LNCaP clone FGC (cell line): ENCODE results near the gene PAM.

Experiments used
- DNase-seq: peaks from one replicate; pipeline ENCODE4 v3.0.0-alpha.2; 2011; ENCODE audit warnings: low read depth
- H3K4me3 ChIP-seq: 2 replicates; pipeline ENCODE4 v1.5.1; 2011; ENCODE audit warnings: mild to moderate bottlenecking, low read depth, low read length, control low read depth
- TF ChIP-seq, protein P1 (sequence below): IDR thresholded peaks from 2 replicates; pipeline ENCODE4 v1.5.1; 2012; ENCODE audit warnings: mild to moderate bottlenecking; ENCODE audit not compliant: control insufficient read depth, insufficient read depth; ENCODE audit errors: extremely low read depth

PAM gene

DNA sequence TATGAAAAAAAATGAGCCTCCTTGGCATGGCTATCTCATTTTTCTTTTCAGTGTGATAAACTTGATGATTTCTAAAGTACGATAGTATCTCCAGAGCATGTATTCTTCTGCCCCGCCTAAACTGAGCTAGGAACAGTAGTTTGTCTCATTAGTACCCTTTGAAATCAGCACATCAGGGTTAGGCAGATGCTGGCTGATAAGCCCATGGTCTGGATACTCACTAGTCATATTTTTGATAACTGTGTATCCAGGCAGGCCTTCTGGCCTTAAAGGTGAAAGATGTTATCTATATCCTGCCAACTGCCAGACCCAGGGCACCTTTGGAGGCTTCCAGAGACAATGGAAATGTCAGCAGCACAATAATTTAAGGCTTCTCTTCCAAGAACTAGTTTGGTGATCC, 261.1 kb downstream of the PAM start:
- no peak for DNase-seq
- TF ChIP-seq, protein P1, sequence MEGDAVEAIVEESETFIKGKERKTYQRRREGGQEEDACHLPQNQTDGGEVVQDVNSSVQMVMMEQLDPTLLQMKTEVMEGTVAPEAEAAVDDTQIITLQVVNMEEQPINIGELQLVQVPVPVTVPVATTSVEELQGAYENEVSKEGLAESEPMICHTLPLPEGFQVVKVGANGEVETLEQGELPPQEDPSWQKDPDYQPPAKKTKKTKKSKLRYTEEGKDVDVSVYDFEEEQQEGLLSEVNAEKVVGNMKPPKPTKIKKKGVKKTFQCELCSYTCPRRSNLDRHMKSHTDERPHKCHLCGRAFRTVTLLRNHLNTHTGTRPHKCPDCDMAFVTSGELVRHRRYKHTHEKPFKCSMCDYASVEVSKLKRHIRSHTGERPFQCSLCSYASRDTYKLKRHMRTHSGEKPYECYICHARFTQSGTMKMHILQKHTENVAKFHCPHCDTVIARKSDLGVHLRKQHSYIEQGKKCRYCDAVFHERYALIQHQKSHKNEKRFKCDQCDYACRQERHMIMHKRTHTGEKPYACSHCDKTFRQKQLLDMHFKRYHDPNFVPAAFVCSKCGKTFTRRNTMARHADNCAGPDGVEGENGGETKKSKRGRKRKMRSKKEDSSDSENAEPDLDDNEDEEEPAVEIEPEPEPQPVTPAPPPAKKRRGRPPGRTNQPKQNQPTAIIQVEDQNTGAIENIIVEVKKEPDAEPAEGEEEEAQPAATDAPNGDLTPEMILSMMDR = no peak
- no peak overlapping the region for H3K4me3 ChIP-seq

DNA sequence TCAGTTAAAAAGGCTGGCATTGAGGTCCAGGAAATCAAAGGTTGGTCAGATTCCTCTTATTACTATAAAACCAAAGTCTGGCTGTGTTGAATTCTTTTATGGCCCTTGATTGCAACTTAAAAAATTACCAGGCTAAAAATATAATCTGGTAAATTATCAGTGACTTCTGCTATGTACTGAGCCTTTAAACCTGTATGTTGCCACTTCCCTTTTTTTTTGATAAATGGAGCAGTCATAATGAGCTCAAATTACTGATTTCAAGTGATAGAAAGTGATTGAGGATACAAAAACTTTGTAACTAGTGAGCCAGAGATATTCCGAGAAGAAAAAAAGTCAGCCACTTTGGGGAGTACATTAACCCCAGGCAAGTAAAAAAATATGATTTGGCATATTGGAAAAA, 264.7 kb downstream of the PAM start:
- DNase-seq = no peak
- TF ChIP-seq, protein P1 = no peak

DNA sequence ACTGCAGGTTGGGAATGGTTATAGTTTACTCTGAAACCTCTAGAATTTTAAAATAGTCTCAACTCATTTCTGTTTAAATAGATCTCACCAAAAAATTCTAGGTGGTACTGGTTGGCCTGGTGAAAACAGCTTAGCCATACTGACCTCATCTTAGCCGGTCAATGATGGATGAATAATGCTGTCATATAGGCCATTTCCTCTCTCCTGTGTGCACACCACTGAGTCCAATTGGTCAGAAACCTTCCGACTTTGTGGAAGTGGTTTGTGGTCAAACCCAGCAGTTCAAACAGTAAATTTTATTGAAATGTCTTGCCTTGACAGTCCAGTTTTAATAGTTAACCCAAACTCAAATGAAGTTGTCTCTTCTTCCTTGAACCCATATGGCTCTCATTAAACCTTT, 266.2 kb downstream of the PAM start:
- TF ChIP-seq, protein P1 = no peak
- no peak for DNase-seq
- H3K4me3 ChIP-seq = no peak overlapping the region

More for the DNA sequence above, 264.7 kb downstream of the PAM start:
- no peak overlapping the region for H3K4me3 ChIP-seq

DNA sequence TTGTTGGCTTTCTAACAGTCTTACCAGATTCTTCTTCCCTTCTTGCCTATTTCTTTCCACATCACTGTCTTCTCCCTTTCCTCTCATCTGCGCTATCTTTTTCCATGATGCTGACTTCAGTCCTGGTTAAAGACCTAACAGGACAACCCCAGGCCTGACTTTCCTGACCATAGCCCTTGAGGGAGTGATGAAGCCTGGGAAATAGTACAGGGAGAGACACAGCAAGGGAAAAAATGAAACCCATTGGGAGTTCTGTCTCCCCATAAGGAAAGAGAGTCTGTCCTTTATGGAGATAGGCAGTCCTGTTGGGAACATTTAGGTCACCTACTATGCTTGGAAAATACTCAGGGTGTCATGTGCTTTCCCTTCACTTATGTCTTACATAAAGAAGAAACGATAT, 272.2 kb downstream of the PAM start:
- TF ChIP-seq, protein P1 = no peak
- H3K4me3 ChIP-seq = no peak overlapping the region
- no peak for DNase-seq

DNA sequence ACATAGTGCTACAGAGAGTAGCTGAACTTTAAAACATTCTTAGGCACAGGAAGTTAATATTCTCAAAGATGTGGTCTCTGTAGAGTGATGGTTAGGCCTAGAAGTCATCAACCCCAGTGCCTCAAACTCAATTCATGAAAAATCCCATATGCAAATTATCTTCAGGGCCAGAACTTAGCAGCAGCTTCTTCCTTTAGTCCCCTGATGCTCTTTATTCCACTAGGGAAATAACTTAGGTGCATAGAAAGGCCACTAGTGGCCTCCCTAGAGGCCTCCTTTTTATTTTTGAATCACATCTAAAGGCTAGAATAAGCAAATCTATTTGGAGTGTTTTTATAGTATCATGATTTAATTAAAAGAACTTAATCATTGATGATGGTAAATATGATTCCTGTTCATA, 276.5 kb downstream of the PAM start:
- TF ChIP-seq, protein P1 = peak; percentile 43
- no peak overlapping the region for H3K4me3 ChIP-seq
- no peak for DNase-seq

DNA sequence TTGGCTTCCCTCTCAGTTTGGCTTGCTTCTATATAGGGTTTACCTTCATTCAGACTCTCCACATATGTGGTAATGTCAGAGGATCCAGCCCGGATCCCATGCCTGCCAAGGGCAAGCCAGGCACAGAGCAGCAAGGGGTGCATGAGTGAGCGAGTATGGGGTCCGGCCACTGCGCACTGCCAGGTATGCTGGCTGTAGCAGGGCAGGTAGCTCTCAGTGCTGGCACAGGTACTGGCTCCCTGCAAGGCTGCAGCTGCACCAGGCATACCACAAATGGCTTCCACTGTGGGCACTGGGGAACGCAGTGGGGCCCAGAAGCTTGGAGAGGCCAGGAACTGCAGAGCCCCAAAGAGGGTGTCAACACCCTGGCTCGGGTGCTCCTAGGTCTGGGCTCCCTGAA, 278.6 kb downstream of the PAM start:
- TF ChIP-seq, protein P1 = no peak
- H3K4me3 ChIP-seq = no peak overlapping the region
- DNase-seq = no peak

DNA sequence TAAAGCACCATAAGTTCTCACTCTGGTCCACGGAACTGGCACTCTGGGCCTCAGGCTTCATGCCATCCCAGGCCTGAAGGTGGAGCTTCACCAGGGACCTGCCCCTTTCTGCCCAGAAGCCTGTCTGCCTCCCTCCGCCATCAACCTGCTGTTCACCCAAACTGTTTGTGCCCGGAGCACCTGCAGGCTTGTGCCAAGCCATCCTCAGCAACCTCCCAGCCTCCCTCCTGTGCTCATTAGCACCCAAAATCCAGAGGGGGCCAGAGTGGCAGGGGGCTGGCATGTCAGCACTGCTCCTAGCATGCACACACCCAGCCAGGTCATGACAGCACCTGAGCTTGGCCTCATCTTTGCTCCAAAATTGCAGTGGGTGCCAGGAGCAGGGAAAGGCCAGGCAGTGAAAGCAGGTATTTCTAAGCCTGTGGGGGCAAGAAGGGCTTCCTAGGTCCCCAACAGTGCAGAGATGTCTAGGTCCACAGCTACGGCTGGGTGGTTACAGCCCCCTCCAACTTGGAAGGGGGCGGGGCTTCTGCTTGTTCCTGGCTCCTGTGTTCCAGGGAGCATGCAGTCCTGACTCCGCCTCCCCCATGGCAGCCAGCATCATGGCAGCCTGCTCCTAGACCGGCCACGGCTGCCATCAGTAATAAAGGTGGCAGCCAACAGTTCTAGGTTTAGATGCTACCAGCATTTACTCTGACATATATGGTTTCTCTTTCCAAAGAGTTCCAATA, 279.7 kb downstream of the PAM start:
- H3K4me3 ChIP-seq = no peak overlapping the region
- no peak for DNase-seq
- TF ChIP-seq, protein P1 = no peak
